Natural killer cell treated with Interleukin-12 subunit alpha and Interleukin-12 subunit beta and Interleukin-15 and Interleukin-18, amount 100 ng/mL, for 72 hours (primary cell): Measurements from ENCODE around the gene KRT9. TPM values are rescaled to one million over a fixed set of nuclear protein-coding genes. Genes with fewer than 3 reads are reported as not detected.
"Not testable (repeated sequence)": the region's sequence is repeated elsewhere in the genome, so short reads cannot be mapped to it uniquely, and the experiment has no call there.

Experiments
- ATAC-seq, 2 donors: fragments of 150-1000 bp; cut with Tn5 transposase in 1 of 2; sonication (Bioruptor Pico), chemical (Tn5 transposase) in 1 of 2; 2 replicates each; pipeline ENCODE4 v1.10.0; 2021
- DNase-seq: peaks from one replicate; pipeline ENCODE4 v3.0.0; 2022; ENCODE audit warnings: low spot score
- H3K27ac Mint-ChIP-seq, 2 donors: 1 replicate in 1 of 2; 2 replicates in 1 of 2; pipeline ENCODE4 v1.8.0; 2022; ENCODE audit warnings: mixed read lengths in 2 of 2, mild to moderate bottlenecking in 1 of 2, moderate library complexity in 1 of 2
- H3K27me3 Mint-ChIP-seq, 2 donors: 1 replicate in 1 of 2; 2 replicates in 1 of 2; pipeline ENCODE4 v1.8.0; 2022; ENCODE audit warnings: mixed read lengths in 2 of 2
- H3K36me3 Mint-ChIP-seq: one replicate; pipeline ENCODE4 v1.8.0; 2022; ENCODE audit warnings: mixed read lengths
- H3K4me1 Mint-ChIP-seq, 2 donors: 1 replicate in 1 of 2; 2 replicates in 1 of 2; pipeline ENCODE4 v1.8.0; 2022; ENCODE audit warnings: low read depth in 2 of 2, mixed read lengths in 2 of 2, mild to moderate bottlenecking in 1 of 2
- H3K4me3 Mint-ChIP-seq: one replicate; pipeline ENCODE4 v1.8.0; 2022; ENCODE audit warnings: mixed read lengths
- H3K9me3 Mint-ChIP-seq: 2 replicates; pipeline ENCODE4 v1.8.0; 2022; ENCODE audit warnings: mixed read lengths
- total RNA-seq, 2 donors: library from RNA; stranded (reverse); gene quantifications; one replicate each; pipeline ENCODE4 v1.2.3, GENCODE V29; 2022

Gene KRT9
- total RNA-seq, 2 donors from 2014 or later: not detected

GRCh38 chr17:41589301-41589700 lies 17.4 kb upstream of the KRT9 start:
- no peak for ATAC-seq
- Mint-ChIP-seq H3K36me3 (no peaks in the 10 kb centered on the region), H3K27me3 (peaks cover 4 to 22% of the 10 kb centered on the region in 2 donors), H3K4me3 (no peak overlapping the region), H3K27ac (no peak overlapping the region), H3K4me1 (no peaks in the 10 kb centered on the region), H3K9me3 (no peaks in the 10 kb centered on the region)
- DNase-seq: no peak

GRCh38 chr17:41588126-41588810 lies 16.4 kb upstream of the KRT9 start:
- ATAC-seq (no peak), DNase-seq (no peak)
- Mint-ChIP-seq H3K36me3 (no peaks in the 10 kb centered on the region), H3K9me3 (no peaks in the 10 kb centered on the region), H3K4me3 (no peak overlapping the region), H3K27me3 (peaks cover 5 to 21% of the 10 kb centered on the region in 2 donors), H3K27ac (no peak overlapping the region), H3K4me1 (no peaks in the 10 kb centered on the region)

GRCh38 chr17:41586863-41587495 lies 15.1 kb upstream of the KRT9 start, which contains the start of gene KRT14:
Gene KRT14 (minus strand): TSS chr17:41586895. CDS start chr17:41586834, 61 bp downstream.
- Mint-ChIP-seq H3K4me1 (no peaks in the 10 kb centered on the region), H3K27me3 (peaks cover 9 to 20% of the 10 kb centered on the region in 2 donors), H3K36me3 (no peaks in the 10 kb centered on the region), H3K27ac (no peak within 1 kb of the TSS), H3K9me3 (no peaks in the 10 kb centered on the region), H3K4me3 (no peak within 1 kb of the TSS)
- ATAC-seq (no peak), DNase-seq (no peak)

- H3K27me3 Mint-ChIP-seq: peaks cover 20 to 22% of the 10 kb centered on the region in 2 donors
- H3K9me3 Mint-ChIP-seq: no peaks in the 10 kb centered on the region
- ATAC-seq: no peak
- H3K4me1 Mint-ChIP-seq: no peaks in the 10 kb centered on the region
- H3K36me3 Mint-ChIP-seq: no peaks in the 10 kb centered on the region
- no peak overlapping the region for H3K27ac Mint-ChIP-seq
- H3K4me3 Mint-ChIP-seq: no peak overlapping the region
- no peak for DNase-seq
These were observed 13.6 kb upstream of the KRT9 start for GRCh38 chr17:41585301-41586056.

GRCh38 chr17:41584331-41584927 lies 12.6 kb upstream of the KRT9 start:
- H3K9me3 Mint-ChIP-seq, DNase-seq, H3K27ac Mint-ChIP-seq, H3K4me3 Mint-ChIP-seq, H3K36me3 Mint-ChIP-seq, H3K4me1 Mint-ChIP-seq, ATAC-seq: not testable (repeated sequence)
- peaks cover 11 to 23% of the 10 kb centered on the region in 2 donors for H3K27me3 Mint-ChIP-seq

- Mint-ChIP-seq H3K27me3 (peaks cover 14 to 27% of the 10 kb centered on the region in 2 donors), H3K27ac (no peak overlapping the region), H3K36me3 (no peaks in the 10 kb centered on the region), H3K9me3 (no peaks in the 10 kb centered on the region), H3K4me1 (no peaks in the 10 kb centered on the region), H3K4me3 (no peak overlapping the region)
- DNase-seq: no peak
- no peak for ATAC-seq
These were observed 11.6 kb upstream of the KRT9 start for GRCh38 chr17:41583137-41584127.

GRCh38 chr17:41582061-41582968 lies 10.5 kb upstream of the KRT9 start:
- not testable (repeated sequence) for H3K36me3 Mint-ChIP-seq, H3K4me3 Mint-ChIP-seq, H3K4me1 Mint-ChIP-seq, DNase-seq, H3K9me3 Mint-ChIP-seq, H3K27ac Mint-ChIP-seq, ATAC-seq
- H3K27me3 Mint-ChIP-seq: peaks cover 20 to 30% of the 10 kb centered on the region in 2 donors

- Mint-ChIP-seq H3K9me3 (no peaks in the 10 kb centered on the region), H3K4me3 (no peak overlapping the region), H3K27ac (peak overlapping the region in 1 of 2 donors; percentile 16), H3K36me3 (no peaks in the 10 kb centered on the region), H3K27me3 (peaks cover 24 to 36% of the 10 kb centered on the region in 2 donors), H3K4me1 (no peaks in the 10 kb centered on the region)
- ATAC-seq: no peak
- DNase-seq: no peak
These were observed 9.7 kb upstream of the KRT9 start for GRCh38 chr17:41581366-41582060.

DNA sequence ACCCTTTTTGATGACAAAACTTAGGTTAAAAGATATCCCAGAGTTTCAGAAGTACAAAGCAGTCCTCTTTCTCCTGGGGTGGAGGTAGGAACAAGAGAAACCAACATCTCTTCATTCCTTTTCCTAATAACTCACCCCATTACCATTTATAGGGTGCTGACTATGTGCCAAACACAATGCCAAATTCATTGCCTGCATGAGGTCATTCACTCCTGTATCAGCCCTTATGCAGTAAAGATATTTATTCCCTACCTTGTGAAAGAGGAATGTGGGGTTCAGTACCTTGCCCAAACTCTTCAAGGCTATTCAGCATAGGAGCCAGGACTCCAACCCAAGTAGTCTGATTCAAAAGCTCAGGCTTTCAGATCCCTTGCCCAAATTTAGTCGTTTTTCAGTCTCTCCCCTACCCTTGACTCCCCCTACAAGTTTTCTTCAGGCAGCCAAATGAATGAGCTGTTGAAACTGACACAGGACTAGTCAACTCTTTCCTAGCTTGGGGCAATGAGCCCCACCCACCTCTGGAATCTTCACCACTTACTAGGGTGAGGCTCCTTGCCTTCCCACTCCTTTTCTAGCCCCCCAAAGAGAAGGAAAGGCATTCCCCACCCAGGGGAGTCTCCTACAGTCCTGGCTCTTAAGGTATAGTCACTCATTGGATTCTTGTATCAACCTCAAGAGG lies 9.0 kb upstream of the KRT9 start:
- ATAC-seq (no peak), DNase-seq (no peak)
- Mint-ChIP-seq H3K27me3 (peaks cover 24 to 38% of the 10 kb centered on the region in 2 donors), H3K4me1 (no peaks in the 10 kb centered on the region), H3K9me3 (no peaks in the 10 kb centered on the region), H3K27ac (peak overlapping the region in 1 of 2 donors; percentile 16), H3K4me3 (no peak overlapping the region), H3K36me3 (no peaks in the 10 kb centered on the region)

GRCh38 chr17:41580244-41580575 lies 8.4 kb upstream of the KRT9 start:
- DNase-seq (no peak), ATAC-seq (no peak)
- Mint-ChIP-seq H3K4me3 (no peak overlapping the region), H3K27ac (no peak overlapping the region), H3K36me3 (no peaks in the 10 kb centered on the region), H3K27me3 (peaks cover 24 to 38% of the 10 kb centered on the region in 2 donors), H3K4me1 (no peaks in the 10 kb centered on the region), H3K9me3 (no peaks in the 10 kb centered on the region)

DNA sequence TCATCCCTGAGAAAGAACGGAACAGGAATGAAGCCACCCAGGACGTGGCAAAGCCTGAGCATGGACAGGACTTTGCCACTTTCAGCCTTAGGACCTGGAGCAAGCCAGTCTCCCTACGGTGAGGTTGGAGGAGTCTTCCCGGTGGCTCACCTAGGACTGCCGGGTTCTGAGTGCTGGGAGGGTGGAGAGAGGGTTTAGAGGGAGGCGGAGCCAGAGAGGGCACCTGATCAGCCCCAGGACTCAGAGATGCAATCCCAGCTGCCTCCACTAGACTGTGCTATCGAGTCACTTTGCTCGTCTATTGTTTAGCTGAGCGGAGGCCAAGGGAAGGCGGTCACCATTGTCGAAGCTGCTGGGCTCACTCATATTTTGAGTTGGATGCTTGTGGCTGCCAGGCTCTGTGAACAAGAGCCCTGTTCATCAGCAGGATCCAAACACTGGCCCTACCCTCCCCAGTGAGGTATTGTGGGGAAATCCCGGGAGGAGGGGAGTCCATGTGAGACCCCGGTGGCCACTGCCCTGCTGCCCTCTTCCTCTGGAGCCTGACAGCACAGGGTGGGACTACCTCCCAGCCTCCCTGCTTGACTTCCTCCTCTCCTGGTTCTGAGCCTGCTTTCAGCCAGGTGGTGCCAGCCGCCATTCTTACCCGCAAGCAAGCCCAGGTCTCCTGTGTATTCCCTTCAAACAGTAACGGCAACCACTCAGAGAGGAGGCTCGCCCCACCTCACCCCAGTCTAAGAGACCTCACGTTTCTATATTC lies 7.8 kb upstream of the KRT9 start:
- no peak overlapping the region for H3K27ac Mint-ChIP-seq
- peaks cover 24 to 38% of the 10 kb centered on the region in 2 donors for H3K27me3 Mint-ChIP-seq
- ATAC-seq (peak; percentile 79 to 84), DNase-seq (peak; percentile 67)
- H3K4me3 Mint-ChIP-seq: no peak overlapping the region
- no peaks in the 10 kb centered on the region for H3K9me3 Mint-ChIP-seq
- no peaks in the 10 kb centered on the region for H3K36me3 Mint-ChIP-seq
- H3K4me1 Mint-ChIP-seq: no peaks in the 10 kb centered on the region
